OCI-LY7 (cell line): Measurements from ENCODE around the gene METTL26. TPM values are rescaled to one million over a fixed set of nuclear protein-coding genes. Genes with fewer than 3 reads are reported as not detected.

Experiments used
- BruUV-seq: library from RNA; stranded (reverse); fragments of 400-500 nt; replicated peaks from 2 replicates; lab custom pipeline; 2021; lab: Mats Ljungman, UMichigan
- CTCF ChIA-PET: fragments of 300-600 bp; sonication (Branson Sonifier 250); formaldehyde crosslinking; loops from one replicate; lab custom pipeline; 2022; ENCODE audit warnings: antibody characterized with exemption; ENCODE audit not compliant: unreplicated experiment; lab: Charles Lee
- POLR2A ChIA-PET: fragments of 300-600 bp; sonication (Branson Sonifier 250); formaldehyde crosslinking; loops from one replicate; lab custom pipeline; 2022; ENCODE audit warnings: antibody characterized with exemption; lab: Charles Lee
- DNase-seq: peaks from one replicate; pipeline ENCODE4 v3.0.0-alpha.2; 2015; ENCODE audit warnings: low spot score
- H2AFZ ChIP-seq: fragments of 200-600 bp; sonication (generic), shearing (Covaris generic); 2 replicates; pipeline ENCODE4 v1.6.1; 2014; ENCODE audit warnings: mild to moderate bottlenecking, antibody characterized with exemption, low read length, moderate library complexity
- H3K27ac ChIP-seq: fragments of 200-600 bp; sonication (generic); 2 replicates; pipeline ENCODE4 v1.5.1; 2014; ENCODE audit warnings: mixed run types, low read depth, mild to moderate bottlenecking, moderate library complexity, low read length, inconsistent platforms; ENCODE audit not compliant: poor library complexity, severe bottlenecking
- H3K36me3 ChIP-seq: fragments of 200-600 bp; sonication (generic); 2 replicates; pipeline ENCODE4 v1.6.1; 2014; ENCODE audit warnings: mild to moderate bottlenecking, antibody characterized with exemption, low read length, moderate library complexity, mixed read lengths; ENCODE audit not compliant: insufficient read depth
- H3K4me1 ChIP-seq: fragments of 200-600 bp; sonication (generic); 2 replicates; pipeline ENCODE4 v1.5.1; 2014; ENCODE audit warnings: mild to moderate bottlenecking, low read length; ENCODE audit not compliant: insufficient read depth, poor library complexity, severe bottlenecking
- H3K4me2 ChIP-seq: fragments of 200-600 bp; sonication (generic); 2 replicates; pipeline ENCODE4 v1.6.1; 2014; ENCODE audit warnings: mild to moderate bottlenecking, low read length
- H3K4me3 ChIP-seq: fragments of 200-600 bp; sonication (generic); 2 replicates; pipeline ENCODE4 v1.5.1; 2014; ENCODE audit warnings: mild to moderate bottlenecking, low read depth, low read length; ENCODE audit not compliant: poor library complexity, severe bottlenecking
- H3K79me2 ChIP-seq: fragments of 200-600 bp; sonication (generic); 2 replicates; pipeline ENCODE4 v1.6.1; 2016; ENCODE audit warnings: low read depth, mild to moderate bottlenecking, low read length, moderate library complexity, mixed read lengths; ENCODE audit not compliant: insufficient read depth
- H3K9me2 ChIP-seq: fragments of 200-600 bp; sonication (generic); 2 replicates; pipeline ENCODE4 v1.6.1; 2016; ENCODE audit warnings: mild to moderate bottlenecking, low read length, mixed read lengths; ENCODE audit not compliant: insufficient read depth
- H3K9me3 ChIP-seq: fragments of 200-600 bp; sonication (generic); 2 replicates; pipeline ENCODE4 v1.6.1; 2014; ENCODE audit warnings: mild to moderate bottlenecking, mixed run types, low read length, mixed read lengths
- H4K20me1 ChIP-seq: fragments of 200-600 bp; sonication (generic); 2 replicates; pipeline ENCODE4 v1.6.1; 2014; ENCODE audit warnings: mild to moderate bottlenecking, antibody characterized with exemption, low read length, moderate library complexity, mixed read lengths; ENCODE audit not compliant: insufficient read depth
- CTCF ChIP-seq: fragments of 200-600 bp; sonication (generic); conservative IDR thresholded peaks from 2 replicates; pipeline ENCODE4 v1.5.1; 2014; ENCODE audit warnings: mild to moderate bottlenecking, antibody characterized with exemption, low read length, moderate library complexity, mixed read lengths
- EZH2phosphoT487 ChIP-seq: fragments of 200-600 bp; sonication (generic); IDR thresholded peaks from 2 replicates; pipeline ENCODE4 v1.6.1; 2018; ENCODE audit warnings: low read depth, borderline replicate concordance, mild to moderate bottlenecking, mixed run types, antibody characterized with exemption, low read length, moderate library complexity, mixed read lengths
- intact Hi-C: fragments of 100-400 bp; cut with micrococcal nuclease; formaldehyde crosslinking; loops from one replicate; pipeline ENCODE4 v1.10.0; 2022; ENCODE audit not compliant: unreplicated experiment
- total RNA-seq, 2 experiments: library from RNA; depleted of rRNA in 1 of 2; stranded (reverse); fragments of >200 nt in 1 of 2; shearing (Covaris generic) in 1 of 2; gene quantifications; 2 replicates each; pipeline ENCODE4 v1.2.3, GENCODE V29; 2014 to 2022

Gene METTL26
- total RNA-seq, 2 experiments from 2014 or later = 99.0 to 152 TPM

- H3K4me2 ChIP-seq = no peak overlapping the region
- peaks cover 14% of the 10 kb centered on the region; the same call in 1 of the 2 replicates for H3K79me2 ChIP-seq
- no peaks in the 10 kb centered on the region for H3K9me3 ChIP-seq
- ChIA-PET POLR2A (no interaction called here), CTCF (no interaction called here)
- no TSS peak for BruUV-seq
- intact Hi-C loops = no loop called here
- H3K36me3 ChIP-seq = peaks cover 32% of the 10 kb centered on the region
- H3K9me2 ChIP-seq = no peaks in the 10 kb centered on the region
- no peak overlapping the region for H3K27ac ChIP-seq
- peaks cover 22% of the 10 kb centered on the region for H3K4me1 ChIP-seq
- no peak for TF ChIP-seq CTCF
- TF ChIP-seq EZH2phosphoT487 = no peak
- DNase-seq = no peak
- H4K20me1 ChIP-seq = peaks cover 5% of the 10 kb centered on the region; the same call in 1 of the 2 replicates
- no peak overlapping the region for H2AFZ ChIP-seq
- H3K4me3 ChIP-seq = no peak overlapping the region
Measured at GRCh38 chr16:676913-677312, 40.8 kb upstream of the METTL26 start.

GRCh38 chr16:676565-676902 lies 40.4 kb upstream of the METTL26 start:
- CTCF ChIA-PET = no interaction called here
- BruUV-seq = no TSS peak
- peaks cover 19% of the 10 kb centered on the region for H3K4me1 ChIP-seq

More at GRCh38 chr16:676565-676902, 40.4 kb upstream of the METTL26 start:
- peaks cover 31% of the 10 kb centered on the region for H3K36me3 ChIP-seq
- peaks cover 11% of the 10 kb centered on the region; the same call in 1 of the 2 replicates for H3K79me2 ChIP-seq
- no peak for DNase-seq
- H3K9me3 ChIP-seq = no peaks in the 10 kb centered on the region
- TF ChIP-seq EZH2phosphoT487 (no peak), CTCF (no peak)
- H3K9me2 ChIP-seq = no peaks in the 10 kb centered on the region
- no peak overlapping the region for H2AFZ ChIP-seq
- POLR2A ChIA-PET = no interaction called here
- peaks cover 5% of the 10 kb centered on the region; the same call in 1 of the 2 replicates for H4K20me1 ChIP-seq
- H3K27ac ChIP-seq = no peak overlapping the region
- H3K4me3 ChIP-seq = no peak overlapping the region
- no peak overlapping the region for H3K4me2 ChIP-seq
- intact Hi-C loops = no loop called here
